ENCODE data around the gene NUDT5. TPM values are rescaled to one million over a fixed set of nuclear protein-coding genes. Genes with fewer than 3 reads are reported as not detected.

The NUDT5 gene
- total and polyA plus RNA-seq, 2 of the 8 experiments (the other 6 are each of a cell fraction or from before 2014, with no cell fraction given): 130 to 134 TPM

- TF ChIP-seq KDM1A (IDR thresholded peaks at IDR 0.05; ENCODE audit: borderline replicate concordance, low read length): no peak
- TF ChIP-seq SP4 (IDR thresholded peaks at IDR 0.05; ENCODE audit: low read length): no peak
- TF ChIP-seq EGR1 (IDR thresholded peaks at IDR 0.05; ENCODE audit: borderline replicate concordance, low read depth, low read length): no peak
- TF ChIP-seq CHD2 (IDR thresholded peaks at IDR 0.05; ENCODE audit: low read length): no peak
Measured at GRCh38 chr10:12150163-12150562, 45.5 kb downstream of the NUDT5 start (continued).

All from H1 (cell line).